ENCODE measurements around the gene RAP2B.
"Not testable (repeated sequence)": the region's sequence is repeated elsewhere in the genome, so short reads cannot be mapped to it uniquely, and the experiment has no call there.

RAP2B gene

DNA sequence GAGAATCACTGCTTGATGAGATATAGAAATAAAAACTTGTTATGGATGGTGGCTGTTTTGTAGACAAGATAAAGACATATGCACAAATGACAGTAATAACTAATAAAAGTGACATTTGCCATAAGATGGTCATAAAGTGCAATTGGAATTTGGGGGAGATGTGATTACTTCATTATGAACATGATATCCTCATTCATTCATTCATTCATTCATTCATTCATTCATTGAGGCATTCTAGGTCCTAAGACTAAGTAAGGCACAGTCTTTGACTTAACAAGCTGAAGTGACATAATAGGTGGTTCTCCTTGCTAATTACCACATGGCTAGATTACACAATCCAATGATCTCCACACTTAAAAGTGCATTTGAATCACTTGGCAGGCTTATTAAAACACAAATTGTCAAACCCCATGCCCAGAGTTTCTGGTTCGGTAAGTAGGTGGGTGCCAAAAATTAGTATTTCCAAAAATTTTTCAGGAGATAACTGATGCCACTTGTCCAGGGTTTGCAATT lies 18.9 kb downstream of the RAP2B start:
- DNase-seq (ENCODE audit: low read depth, low spot score), result no peak

DNA sequence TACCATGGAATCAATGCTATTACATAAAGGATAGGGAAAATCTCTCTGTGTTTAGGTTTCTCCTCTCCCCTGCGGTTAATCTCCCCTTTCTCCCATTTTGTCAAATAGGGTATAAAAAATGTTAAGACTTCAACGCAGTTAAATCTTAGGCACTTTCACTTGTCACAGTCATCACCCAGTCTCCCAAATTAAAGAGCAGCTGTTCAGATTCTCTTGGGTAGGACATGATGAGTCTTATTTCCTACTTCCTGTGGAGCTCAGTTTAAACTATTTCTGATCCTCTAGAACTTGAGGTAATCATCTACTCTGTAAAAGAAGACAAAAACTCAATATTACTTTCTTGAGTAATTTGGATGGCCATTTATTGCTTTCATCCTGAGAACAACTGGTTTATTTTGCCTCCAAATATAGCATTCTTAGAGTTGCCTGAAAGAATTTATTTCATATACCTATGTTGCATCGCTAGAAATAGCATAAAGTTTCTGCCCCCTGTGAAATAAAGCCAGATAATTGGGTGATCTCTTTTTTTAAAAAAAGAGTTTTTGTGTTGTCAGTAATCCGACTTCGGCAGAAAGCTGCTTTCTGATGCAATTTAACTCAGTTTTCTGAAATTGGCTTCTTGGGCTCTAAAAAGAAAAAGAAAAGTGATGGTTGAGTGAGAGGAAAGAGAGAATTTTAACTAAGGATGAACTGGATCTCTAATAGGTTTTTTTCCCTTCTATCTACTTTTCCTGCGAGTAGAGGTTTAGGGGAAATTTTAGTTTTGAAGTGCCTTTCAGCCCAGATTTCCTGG lies 20.7 kb downstream of the RAP2B start:
- no peak for DNase-seq (ENCODE audit: low read depth, low spot score)
- H3K4me3 ChIP-seq (ENCODE audit: low read length), result no peak overlapping the region

More for the DNA sequence above, 18.9 kb downstream of the RAP2B start:
- no peak overlapping the region for H3K4me3 ChIP-seq (ENCODE audit: low read length)

DNA sequence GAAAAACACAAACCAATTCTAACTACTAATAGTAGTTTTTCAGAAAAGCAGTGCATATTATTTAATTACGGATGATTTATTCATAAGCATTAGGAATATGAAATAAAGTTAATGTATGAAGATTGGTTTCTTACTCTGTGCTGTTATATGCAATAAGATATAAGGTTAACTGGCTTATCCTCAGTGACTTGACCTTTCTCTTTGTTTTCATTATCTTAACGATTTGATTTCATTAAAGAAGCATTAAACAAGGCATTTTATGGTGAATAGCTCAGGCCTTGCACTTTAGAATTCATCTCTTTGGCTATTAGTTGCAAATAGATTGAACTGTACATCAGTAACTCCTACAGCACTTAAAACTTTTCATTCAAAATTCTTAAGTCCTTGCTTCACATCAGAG lies 28.9 kb downstream of the RAP2B start:
- H3K4me3 ChIP-seq (ENCODE audit: low read length), result no peak overlapping the region
- no peak for DNase-seq (ENCODE audit: low read depth, low spot score)

DNA sequence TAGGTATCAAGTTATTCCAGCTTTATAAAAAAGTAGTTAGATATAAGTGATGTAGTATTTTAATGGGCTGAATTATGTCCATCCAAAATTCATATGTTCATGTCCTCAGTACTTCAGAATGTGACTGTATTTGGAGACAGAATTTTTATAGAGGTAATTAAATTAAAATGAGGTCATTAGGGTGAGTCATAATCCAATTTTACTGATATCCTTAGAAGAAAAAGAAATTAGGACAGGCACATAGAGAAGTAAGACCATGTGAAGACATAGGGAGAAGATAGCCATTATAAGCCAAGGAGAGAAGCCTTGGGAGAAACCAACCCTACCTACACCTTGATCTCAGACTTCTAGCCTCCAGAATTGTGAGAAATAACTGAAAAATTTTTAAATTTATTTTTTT lies 30.3 kb downstream of the RAP2B start:
- H3K4me3 ChIP-seq (ENCODE audit: low read length), result no peak overlapping the region
- DNase-seq (ENCODE audit: low read depth, low spot score), result no peak

DNA sequence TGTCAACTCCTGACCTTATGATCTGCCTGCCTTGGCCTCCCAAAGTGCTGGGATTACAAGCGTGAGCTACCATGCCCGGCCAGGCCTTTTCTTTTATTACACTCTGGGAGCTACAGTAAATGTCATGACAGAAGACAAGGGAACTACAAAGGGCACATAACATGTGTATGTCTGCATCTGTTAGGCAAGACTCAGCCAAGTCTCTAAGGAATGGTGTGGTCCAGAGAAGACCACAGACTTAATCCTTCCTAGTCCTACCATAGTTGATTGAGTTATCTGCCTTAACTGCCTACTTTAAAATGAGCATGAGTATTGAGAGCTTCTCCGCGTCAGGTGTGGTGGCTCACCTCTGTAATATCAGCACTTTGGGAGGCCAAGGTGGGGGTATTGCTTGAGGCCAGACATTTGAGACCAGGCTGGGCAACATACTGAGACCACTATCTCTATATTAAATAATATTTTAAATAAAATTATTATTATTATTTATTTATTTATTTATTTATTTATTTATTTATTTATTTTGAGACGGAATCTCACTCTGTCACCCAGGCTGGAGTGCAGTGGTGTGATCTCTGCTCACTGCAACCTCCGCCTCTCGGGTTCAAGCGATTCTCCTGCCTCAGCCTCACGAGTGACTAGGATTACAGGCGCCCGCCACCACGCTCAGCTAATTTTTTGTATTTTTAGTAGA lies 31.9 kb downstream of the RAP2B start:
- H3K4me3 ChIP-seq (ENCODE audit: low read length); DNase-seq (ENCODE audit: low read depth, low spot score): not testable (repeated sequence)

DNA sequence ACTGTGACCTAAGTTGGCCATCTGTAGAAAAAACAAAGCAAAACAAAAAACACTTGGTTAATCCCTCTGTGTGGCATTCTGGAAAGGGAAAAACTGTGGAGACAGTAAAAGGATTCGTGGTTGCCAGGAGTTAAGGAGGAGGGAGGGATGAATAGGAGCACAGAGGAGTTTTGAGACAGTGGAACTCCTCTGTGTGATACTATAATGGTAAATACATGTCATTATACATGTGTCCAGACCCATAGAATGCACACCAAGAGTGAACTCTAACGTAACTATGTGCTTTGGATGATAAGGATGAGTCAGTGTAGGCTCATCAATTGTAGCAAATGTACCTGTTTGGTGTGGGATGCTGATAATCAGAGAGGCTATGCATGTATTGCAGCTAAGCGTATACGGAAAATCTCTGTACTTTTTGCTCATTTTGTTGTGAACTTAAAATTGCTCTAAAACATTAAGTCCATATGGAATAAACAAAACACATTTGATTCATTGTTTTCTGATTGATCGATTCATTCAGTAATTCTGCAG lies 33.4 kb downstream of the RAP2B start:
- no peak for DNase-seq (ENCODE audit: low read depth, low spot score)
- H3K4me3 ChIP-seq (ENCODE audit: low read length), result no peak overlapping the region

DNA sequence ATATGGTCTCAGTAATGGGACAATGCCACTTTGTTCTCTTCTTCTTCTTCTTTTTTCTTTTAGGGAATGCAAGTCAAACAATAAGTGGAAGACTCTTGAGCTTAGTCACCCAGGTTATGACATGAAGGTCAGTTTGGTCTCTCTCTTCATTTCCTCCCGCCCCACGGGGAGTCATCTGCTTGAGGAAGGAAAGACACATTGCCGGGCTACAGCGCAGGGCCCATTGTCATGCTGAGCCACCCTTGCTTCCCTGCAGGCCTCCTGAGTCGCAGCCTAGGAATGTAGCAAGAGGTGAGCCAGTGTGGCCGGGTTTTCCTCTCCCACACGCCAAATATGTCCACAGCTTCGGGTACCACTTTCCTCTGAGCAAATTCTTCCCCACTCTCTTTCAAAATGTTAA lies 47.6 kb downstream of the RAP2B start:
- no peak for DNase-seq (ENCODE audit: low read depth, low spot score)
- H3K4me3 ChIP-seq (ENCODE audit: low read length), result no peak overlapping the region

DNA sequence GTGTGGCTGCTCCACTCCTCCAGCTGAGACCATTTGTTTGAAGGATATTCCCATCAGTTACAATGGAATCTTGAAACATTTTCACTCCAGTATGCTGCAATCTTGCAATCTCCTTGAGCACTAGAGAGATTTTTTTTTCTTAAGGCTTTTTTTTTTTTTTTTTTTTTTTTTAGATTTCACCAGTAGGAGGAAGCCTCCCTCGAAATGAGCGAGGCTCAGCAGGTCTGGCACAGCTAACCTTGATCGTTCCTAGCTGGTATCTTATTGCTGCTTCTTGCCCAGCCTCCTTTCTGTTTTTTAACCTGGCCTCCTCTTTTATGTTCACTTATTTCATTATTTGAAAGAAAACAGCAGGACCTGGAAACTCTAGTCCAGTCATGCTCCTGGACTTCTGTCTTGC lies 48.1 kb downstream of the RAP2B start:
- no peak for DNase-seq (ENCODE audit: low read depth, low spot score)
- H3K4me3 ChIP-seq (ENCODE audit: low read length), result no peak overlapping the region

DNA sequence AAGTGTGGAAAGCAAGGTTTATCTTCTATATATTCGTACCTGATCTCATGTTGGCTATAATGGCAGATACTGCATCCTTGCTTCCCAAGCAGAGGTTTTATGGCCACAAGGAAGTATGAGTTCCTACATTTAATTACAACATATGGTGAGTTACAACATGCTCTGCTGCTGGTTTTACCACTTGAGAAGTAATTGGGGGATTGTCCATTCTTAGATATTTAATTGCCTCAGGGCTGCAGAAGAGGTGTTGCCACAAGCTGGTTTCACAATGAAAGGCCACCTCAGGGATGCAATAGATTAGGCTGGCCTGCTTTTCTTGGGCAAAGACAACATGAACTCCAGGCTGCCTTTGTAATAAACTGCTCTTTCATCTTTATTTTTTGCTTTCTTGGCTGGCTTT lies 48.6 kb downstream of the RAP2B start:
- no peak for DNase-seq (ENCODE audit: low read depth, low spot score)
- H3K4me3 ChIP-seq (ENCODE audit: low read length), result no peak overlapping the region

DNA sequence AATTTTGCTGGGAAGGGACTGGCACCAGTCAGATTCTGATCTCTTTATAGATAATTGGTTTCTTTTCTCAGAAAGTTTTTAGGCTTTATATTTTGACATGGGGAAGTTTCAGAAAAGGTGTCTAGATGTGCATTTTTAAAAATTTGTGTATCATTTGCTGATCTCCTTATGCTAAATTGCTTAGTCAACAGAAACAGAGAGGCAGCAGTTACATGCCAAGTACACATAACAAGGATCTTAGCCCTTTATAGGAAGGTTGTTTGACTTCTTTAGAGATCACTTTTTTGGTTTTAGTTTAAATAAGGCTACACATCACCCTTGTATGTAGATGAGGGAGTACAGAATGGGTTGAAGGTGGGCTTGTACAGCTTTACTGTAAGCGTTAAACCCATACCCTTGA lies 53.5 kb downstream of the RAP2B start:
- no peak overlapping the region for H3K4me3 ChIP-seq (ENCODE audit: low read length)
- no peak for DNase-seq (ENCODE audit: low read depth, low spot score)

DNA sequence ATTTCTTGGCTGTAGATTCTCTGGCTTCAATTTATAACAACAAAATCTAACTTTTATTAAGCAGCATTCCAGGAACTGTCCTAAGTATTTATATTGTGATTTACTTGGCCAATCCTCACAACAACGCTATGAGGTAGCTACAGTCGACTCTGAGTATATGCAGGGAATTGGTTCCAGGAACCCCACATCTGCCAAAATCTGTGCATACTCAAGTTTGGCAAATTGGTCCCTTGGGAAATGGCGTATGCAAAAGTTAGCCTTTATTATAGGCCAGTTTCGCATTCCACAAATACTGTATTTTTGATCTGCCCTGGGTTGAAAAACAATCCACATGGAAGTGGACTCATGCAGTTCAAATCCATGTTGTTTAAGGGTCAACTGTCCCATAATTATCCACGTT lies 53.9 kb downstream of the RAP2B start:
- DNase-seq (ENCODE audit: low read depth, low spot score), result no peak
- no peak overlapping the region for H3K4me3 ChIP-seq (ENCODE audit: low read length)

DNA sequence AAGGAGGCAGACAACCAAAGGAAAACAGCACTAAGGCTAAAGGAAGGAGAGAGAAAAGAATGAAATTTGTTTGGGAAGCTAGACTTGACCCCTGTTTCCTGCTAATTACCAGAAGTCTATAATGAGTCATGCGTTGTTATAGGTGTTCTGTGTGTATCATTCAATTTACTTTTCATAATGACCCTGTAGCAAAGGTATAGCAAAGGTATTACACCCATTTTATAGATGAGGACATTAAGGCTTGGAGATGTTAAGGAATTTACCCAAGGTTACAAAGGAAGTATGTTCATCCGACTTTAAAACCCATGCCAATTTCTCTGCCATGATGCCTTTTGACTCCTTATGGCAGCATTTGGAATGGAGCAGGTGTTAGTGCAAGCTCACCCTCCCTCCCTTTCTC lies 54.9 kb downstream of the RAP2B start:
- H3K4me3 ChIP-seq (ENCODE audit: low read length), result no peak overlapping the region
- no peak for DNase-seq (ENCODE audit: low read depth, low spot score)

DNA sequence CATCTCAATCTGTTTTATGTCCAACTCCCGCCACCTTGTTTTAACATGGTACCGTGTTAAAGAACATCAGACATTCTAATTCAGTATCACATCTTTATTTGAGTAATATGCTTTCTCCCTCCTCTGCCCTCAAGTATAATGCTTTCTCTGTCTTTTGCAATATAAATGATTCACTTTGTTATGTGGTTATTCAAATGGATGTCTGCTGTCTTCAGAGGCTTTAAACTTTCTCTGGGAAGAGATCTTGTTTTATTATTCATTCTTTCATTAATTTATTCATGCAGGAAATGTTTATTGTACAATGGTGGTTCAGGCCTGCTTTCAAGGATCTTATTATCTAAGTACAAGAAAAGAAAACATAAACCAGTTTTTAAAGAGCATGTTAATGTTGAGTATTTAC lies 57.1 kb downstream of the RAP2B start:
- no peak for DNase-seq (ENCODE audit: low read depth, low spot score)

More for the DNA sequence above, 57.1 kb downstream of the RAP2B start:
- H3K4me3 ChIP-seq (ENCODE audit: low read length), result no peak overlapping the region

Measured in Jurkat, Clone E6-1 (cell line).